ENCODE data around the gene PLEKHG4B. TPM values are rescaled to one million over a fixed set of nuclear protein-coding genes. Genes with fewer than 3 reads are reported as not detected.

Gene PLEKHG4B
- total and polyA plus RNA-seq, 4 donors, result under 0.01 to 0.05 (median 0.01) TPM; not detected in 1

- H3K27ac ChIP-seq (ENCODE audit: low read depth in 1 of 2, low read length in 2 of 2), result no peak overlapping the region
- no peaks in the 10 kb centered on the region for H3K27me3 ChIP-seq (ENCODE audit: control insufficient read depth in 4 of 4, insufficient read depth in 4 of 4, low read length in 3 of 4)
- no peak overlapping the region for H3K9ac ChIP-seq (ENCODE audit: low read depth in 1 of 2, low read length in 2 of 2)
- no peaks in the 10 kb centered on the region for H3K9me3 ChIP-seq (ENCODE audit: control insufficient read depth in 4 of 4, low read length in 3 of 4)
- H3K36me3 ChIP-seq (ENCODE audit: control insufficient read depth in 4 of 4, insufficient read depth in 3 of 4, low read depth in 1 of 4, low read length in 3 of 4), result peaks cover 0 to 17% (median 4%) of the 10 kb centered on the region in 4 donors
- H3K4me3 ChIP-seq (ENCODE audit: low read depth in 1 of 3, low read length in 3 of 3), result no peak overlapping the region
- no peak for DNase-seq (ENCODE audit: low spot score)
- TF ChIP-seq JUND (IDR thresholded peaks at IDR 0.05), result no peak
- no peak for TF ChIP-seq HNF4G (IDR thresholded peaks at IDR 0.05)
- TF ChIP-seq SP1 (IDR thresholded peaks at IDR 0.05), result no peak
- no peak for TF ChIP-seq HNF4A (conservative IDR thresholded peaks at IDR 0.05)
- TF ChIP-seq REST (IDR thresholded peaks at IDR 0.05), result no peak
- TF ChIP-seq GABPA (IDR thresholded peaks at IDR 0.05 in 1 of 2, conservative IDR thresholded peaks at IDR 0.05 in 1 of 2), result no peak
- no peak for TF ChIP-seq TAF1 (conservative IDR thresholded peaks at IDR 0.05)
- no peak for TF ChIP-seq ZBTB33 (IDR thresholded peaks at IDR 0.05)
- no peak for TF ChIP-seq RXRA (IDR thresholded peaks at IDR 0.05)
- TF ChIP-seq ATF3 (IDR thresholded peaks at IDR 0.05), result no peak
- TF ChIP-seq NR2F2 (IDR thresholded peaks at IDR 0.05), result no peak
- no peak for TF ChIP-seq FOXA2 (IDR thresholded peaks at IDR 0.05)
- TF ChIP-seq EGR1 (IDR thresholded peaks at IDR 0.05; ENCODE audit: low read depth in 2 of 2), result no peak
- no peak for TF ChIP-seq MAX (IDR thresholded peaks at IDR 0.05)
- no peak for TF ChIP-seq RAD21 (IDR thresholded peaks at IDR 0.05)
- TF ChIP-seq YY1 (IDR thresholded peaks at IDR 0.05), result no peak
- TF ChIP-seq CTCF (IDR thresholded peaks at IDR 0.05; ENCODE audit: low read depth, low read length, missing input control), result no peak
- no peak for TF ChIP-seq FOXA1 (IDR thresholded peaks at IDR 0.05)
- WGBS, result 94% methylated on average over 23 of the region's 23 CpGs
- H3K4me1 ChIP-seq (ENCODE audit: control insufficient read depth in 4 of 4, insufficient read depth in 4 of 4, low read length in 3 of 4), result no peaks in the 10 kb centered on the region
Measured at GRCh38 chr5:199950-200645, 108.1 kb downstream of the PLEKHG4B start.
